ENCODE results near the gene PDGFC. TPM values are rescaled to one million over a fixed set of nuclear protein-coding genes. Genes with fewer than 3 reads are reported as not detected.

Gene PDGFC
- total RNA-seq, 1 donor from 2014 or later: 42.5 TPM

- H3K4me1 Mint-ChIP-seq (ENCODE audit: low read depth): peaks cover 11% of the 10 kb centered on the region
- DNase-seq (ENCODE audit: low spot score, unreplicated experiment): no peak
- peaks cover 3% of the 10 kb centered on the region for H3K9me3 Mint-ChIP-seq (ENCODE audit: low read depth)
- peaks cover 1% of the 10 kb centered on the region for H3K36me3 Mint-ChIP-seq (ENCODE audit: insufficient read depth)
- no peak overlapping the region for H3K27ac Mint-ChIP-seq
- H3K27me3 Mint-ChIP-seq: no peaks in the 10 kb centered on the region
- no peak for TF ChIP-seq CTCF (IDR thresholded peaks at IDR 0.05; ENCODE audit: unreplicated experiment)
- H3K4me3 Mint-ChIP-seq (ENCODE audit: low read depth): no peak overlapping the region
Measured at GRCh38 chr4:156894234-156894633, 77.4 kb downstream of the PDGFC start.

GRCh38 chr4:156892805-156893204 lies 78.8 kb downstream of the PDGFC start:
- H3K4me1 Mint-ChIP-seq (ENCODE audit: low read depth): peaks cover 11% of the 10 kb centered on the region
- H3K27ac Mint-ChIP-seq: no peak overlapping the region
- H3K9me3 Mint-ChIP-seq (ENCODE audit: low read depth): no peaks in the 10 kb centered on the region
- H3K36me3 Mint-ChIP-seq (ENCODE audit: insufficient read depth): peaks cover 1% of the 10 kb centered on the region
- TF ChIP-seq CTCF (IDR thresholded peaks at IDR 0.05; ENCODE audit: unreplicated experiment): no peak
- DNase-seq (ENCODE audit: low spot score, unreplicated experiment): no peak
- no peaks in the 10 kb centered on the region for H3K27me3 Mint-ChIP-seq
- no peak overlapping the region for H3K4me3 Mint-ChIP-seq (ENCODE audit: low read depth)

GRCh38 chr4:156889616-156890594 lies 81.7 kb downstream of the PDGFC start:
- H3K27ac Mint-ChIP-seq: peak overlapping the region; percentile 75
- TF ChIP-seq CTCF (IDR thresholded peaks at IDR 0.05; ENCODE audit: unreplicated experiment): no peak
- no peaks in the 10 kb centered on the region for H3K27me3 Mint-ChIP-seq
- peaks cover 3% of the 10 kb centered on the region for H3K36me3 Mint-ChIP-seq (ENCODE audit: insufficient read depth)
- no peak for DNase-seq (ENCODE audit: low spot score, unreplicated experiment)
- no peak overlapping the region for H3K4me3 Mint-ChIP-seq (ENCODE audit: low read depth)
- peaks cover 3% of the 10 kb centered on the region for H3K9me3 Mint-ChIP-seq (ENCODE audit: low read depth)
- H3K4me1 Mint-ChIP-seq (ENCODE audit: low read depth): peaks cover 3% of the 10 kb centered on the region

GRCh38 chr4:156888762-156889161 lies 82.8 kb downstream of the PDGFC start:
- DNase-seq (ENCODE audit: low spot score, unreplicated experiment): no peak
- H3K27me3 Mint-ChIP-seq: no peaks in the 10 kb centered on the region
- H3K4me1 Mint-ChIP-seq (ENCODE audit: low read depth): peaks cover 3% of the 10 kb centered on the region
- H3K36me3 Mint-ChIP-seq (ENCODE audit: insufficient read depth): peaks cover 3% of the 10 kb centered on the region
- H3K4me3 Mint-ChIP-seq (ENCODE audit: low read depth): no peak overlapping the region
- TF ChIP-seq CTCF (IDR thresholded peaks at IDR 0.05; ENCODE audit: unreplicated experiment): no peak
- H3K9me3 Mint-ChIP-seq (ENCODE audit: low read depth): peaks cover 3% of the 10 kb centered on the region
- H3K27ac Mint-ChIP-seq: no peak overlapping the region

GRCh38 chr4:156886481-156886880 lies 85.1 kb downstream of the PDGFC start:
- no peaks in the 10 kb centered on the region for H3K27me3 Mint-ChIP-seq
- no peak for DNase-seq (ENCODE audit: low spot score, unreplicated experiment)
- no peak overlapping the region for H3K27ac Mint-ChIP-seq
- peaks cover 7% of the 10 kb centered on the region for H3K36me3 Mint-ChIP-seq (ENCODE audit: insufficient read depth)
- peaks cover 11% of the 10 kb centered on the region for H3K9me3 Mint-ChIP-seq (ENCODE audit: low read depth)
- peaks cover under 1% of the 10 kb centered on the region for H3K4me1 Mint-ChIP-seq (ENCODE audit: low read depth)
- no peak for TF ChIP-seq CTCF (IDR thresholded peaks at IDR 0.05; ENCODE audit: unreplicated experiment)
- no peak overlapping the region for H3K4me3 Mint-ChIP-seq (ENCODE audit: low read depth)
